ENCODE results near the gene DLEC1.

DNA sequence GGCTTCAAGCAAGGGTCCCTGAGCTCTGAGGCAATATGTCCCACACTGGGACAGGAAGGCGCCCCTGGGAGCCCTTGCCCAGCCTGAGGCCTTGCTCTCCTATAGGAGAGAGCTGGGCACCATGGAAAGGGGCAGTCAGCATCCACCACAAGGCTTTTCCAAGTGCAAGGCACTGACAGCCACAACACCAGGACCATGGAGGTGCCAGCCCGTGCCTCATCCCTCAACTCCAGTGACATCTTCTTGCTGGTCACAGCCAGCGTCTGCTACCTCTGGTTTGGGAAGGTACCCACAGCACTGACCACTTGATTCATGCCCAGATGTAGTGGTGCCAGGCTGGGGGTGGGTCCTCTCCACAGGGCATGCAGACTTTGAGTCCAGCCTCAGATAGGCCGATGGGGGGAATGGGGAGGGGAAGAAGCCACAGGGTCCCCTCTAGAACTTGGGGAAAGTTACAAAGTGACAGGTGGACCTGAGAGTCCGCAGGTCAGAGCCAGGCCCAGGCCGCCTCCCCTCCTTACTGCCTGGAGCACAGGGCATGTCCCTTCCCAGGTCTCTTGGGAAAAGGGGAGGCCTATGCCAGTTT, 36.6 kb upstream of the DLEC1 start:
- no peak for TF ChIP-seq POLR2A (IDR thresholded peaks at IDR 0.05)
- TF ChIP-seq, protein P1, sequence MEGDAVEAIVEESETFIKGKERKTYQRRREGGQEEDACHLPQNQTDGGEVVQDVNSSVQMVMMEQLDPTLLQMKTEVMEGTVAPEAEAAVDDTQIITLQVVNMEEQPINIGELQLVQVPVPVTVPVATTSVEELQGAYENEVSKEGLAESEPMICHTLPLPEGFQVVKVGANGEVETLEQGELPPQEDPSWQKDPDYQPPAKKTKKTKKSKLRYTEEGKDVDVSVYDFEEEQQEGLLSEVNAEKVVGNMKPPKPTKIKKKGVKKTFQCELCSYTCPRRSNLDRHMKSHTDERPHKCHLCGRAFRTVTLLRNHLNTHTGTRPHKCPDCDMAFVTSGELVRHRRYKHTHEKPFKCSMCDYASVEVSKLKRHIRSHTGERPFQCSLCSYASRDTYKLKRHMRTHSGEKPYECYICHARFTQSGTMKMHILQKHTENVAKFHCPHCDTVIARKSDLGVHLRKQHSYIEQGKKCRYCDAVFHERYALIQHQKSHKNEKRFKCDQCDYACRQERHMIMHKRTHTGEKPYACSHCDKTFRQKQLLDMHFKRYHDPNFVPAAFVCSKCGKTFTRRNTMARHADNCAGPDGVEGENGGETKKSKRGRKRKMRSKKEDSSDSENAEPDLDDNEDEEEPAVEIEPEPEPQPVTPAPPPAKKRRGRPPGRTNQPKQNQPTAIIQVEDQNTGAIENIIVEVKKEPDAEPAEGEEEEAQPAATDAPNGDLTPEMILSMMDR (IDR thresholded peaks at IDR 0.05), result no peak
- no peak for TF ChIP-seq EP300 (IDR thresholded peaks at IDR 0.05)

Data from suprapubic skin (tissue), 3 donors.